HL-60/S4 (cell line): ENCODE measurements around the gene PHOSPHO1.

Source experiments
- in situ Hi-C: fragments of 300-500 bp; cut with MboI; formaldehyde crosslinking; loops from 2 replicates; pipeline ENCODE4 v1.14.3; 2022; ENCODE audit warnings: low sequenced_read_pairs

PHOSPHO1 gene

DNA sequence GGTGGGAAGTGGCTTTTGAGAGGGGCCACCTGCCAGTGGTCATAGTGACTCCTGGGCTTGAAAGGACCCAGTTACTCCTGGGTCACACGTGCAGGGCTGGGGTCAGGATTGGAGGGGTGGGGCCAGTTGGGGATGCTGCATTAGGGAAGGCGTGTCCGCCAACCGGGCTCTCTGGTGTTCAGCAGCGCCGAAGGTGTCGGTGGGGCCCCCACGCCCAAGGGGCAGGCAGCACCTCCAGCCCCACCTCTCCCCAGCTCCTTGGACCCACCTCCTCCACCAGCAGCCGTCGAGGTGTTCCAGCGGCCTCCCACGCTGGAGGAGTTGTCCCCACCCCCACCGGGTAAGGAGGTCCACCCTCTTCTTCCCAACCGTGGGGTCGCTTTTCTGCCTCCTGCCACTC, 10.6 kb downstream of the PHOSPHO1 start:
- in situ Hi-C loops = no loop called here

GRCh38 chr17:49218941-49219913, 11.4 kb downstream of the PHOSPHO1 start:
- in situ Hi-C loops = no loop called here

GRCh38 chr17:49217651-49218413, 12.8 kb downstream of the PHOSPHO1 start:
- in situ Hi-C loops = no loop called here

DNA sequence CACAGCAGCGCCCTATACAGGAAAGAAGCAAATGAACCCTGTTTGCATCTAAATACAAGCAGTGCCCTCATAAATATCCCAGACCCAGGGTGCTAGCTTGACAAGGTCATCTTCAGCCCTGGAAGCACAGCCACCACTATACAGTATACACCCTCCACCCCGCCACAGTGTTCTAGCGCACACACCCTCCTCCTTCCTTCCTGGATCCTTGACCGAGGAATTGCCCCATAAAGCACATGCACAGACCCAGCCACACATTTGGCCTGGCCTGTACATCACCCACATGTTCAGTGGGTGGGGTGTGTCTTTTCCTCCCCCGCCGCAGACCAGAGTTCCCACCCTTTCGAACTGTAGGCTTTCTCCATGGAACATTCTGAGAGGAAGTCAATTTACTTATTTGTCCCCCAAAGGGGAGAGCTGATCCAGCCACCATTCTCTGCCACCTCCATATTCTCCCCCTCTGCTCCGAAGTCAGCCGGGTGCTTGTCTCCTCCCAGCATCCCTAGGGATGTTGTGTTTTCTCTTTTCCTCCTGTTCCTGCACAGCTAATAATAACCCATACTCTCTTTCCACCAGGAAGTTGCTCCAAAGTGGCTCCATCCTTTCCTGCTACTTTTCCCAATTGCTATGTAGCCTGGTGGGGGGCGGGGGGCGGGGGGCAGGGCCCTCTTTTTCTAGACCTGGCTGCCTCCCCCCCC, 13.5 kb downstream of the PHOSPHO1 start:
- in situ Hi-C loops = no loop called here

- in situ Hi-C loops = no loop called here
Measured at GRCh38 chr17:49216482-49216881, 14.1 kb downstream of the PHOSPHO1 start.

GRCh38 chr17:49214676-49215360, 15.8 kb downstream of the PHOSPHO1 start:
- in situ Hi-C loops = no loop called here

DNA sequence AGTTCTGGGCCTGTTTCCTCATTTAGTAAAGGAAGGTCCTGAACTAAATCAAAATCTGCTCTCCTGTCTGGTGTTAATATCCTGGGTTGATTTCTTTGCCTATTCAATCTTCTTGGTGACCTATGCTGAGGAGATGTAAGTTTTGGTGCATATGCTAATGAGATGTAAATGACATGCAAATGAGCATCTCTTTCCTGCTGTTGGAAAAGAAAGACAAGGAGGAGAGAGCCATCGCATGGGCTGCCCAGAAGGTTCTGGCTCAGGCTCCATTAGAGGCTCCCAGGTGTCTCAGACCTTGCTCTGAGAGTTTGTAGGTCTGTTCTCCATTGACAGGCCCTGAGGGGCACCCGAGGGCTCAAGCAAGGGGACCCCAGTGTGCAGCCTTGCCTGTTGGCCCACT, 16.7 kb downstream of the PHOSPHO1 start:
- in situ Hi-C loops = no loop called here

- in situ Hi-C loops = no loop called here
Measured at GRCh38 chr17:49213399-49213798, 17.2 kb downstream of the PHOSPHO1 start.

DNA sequence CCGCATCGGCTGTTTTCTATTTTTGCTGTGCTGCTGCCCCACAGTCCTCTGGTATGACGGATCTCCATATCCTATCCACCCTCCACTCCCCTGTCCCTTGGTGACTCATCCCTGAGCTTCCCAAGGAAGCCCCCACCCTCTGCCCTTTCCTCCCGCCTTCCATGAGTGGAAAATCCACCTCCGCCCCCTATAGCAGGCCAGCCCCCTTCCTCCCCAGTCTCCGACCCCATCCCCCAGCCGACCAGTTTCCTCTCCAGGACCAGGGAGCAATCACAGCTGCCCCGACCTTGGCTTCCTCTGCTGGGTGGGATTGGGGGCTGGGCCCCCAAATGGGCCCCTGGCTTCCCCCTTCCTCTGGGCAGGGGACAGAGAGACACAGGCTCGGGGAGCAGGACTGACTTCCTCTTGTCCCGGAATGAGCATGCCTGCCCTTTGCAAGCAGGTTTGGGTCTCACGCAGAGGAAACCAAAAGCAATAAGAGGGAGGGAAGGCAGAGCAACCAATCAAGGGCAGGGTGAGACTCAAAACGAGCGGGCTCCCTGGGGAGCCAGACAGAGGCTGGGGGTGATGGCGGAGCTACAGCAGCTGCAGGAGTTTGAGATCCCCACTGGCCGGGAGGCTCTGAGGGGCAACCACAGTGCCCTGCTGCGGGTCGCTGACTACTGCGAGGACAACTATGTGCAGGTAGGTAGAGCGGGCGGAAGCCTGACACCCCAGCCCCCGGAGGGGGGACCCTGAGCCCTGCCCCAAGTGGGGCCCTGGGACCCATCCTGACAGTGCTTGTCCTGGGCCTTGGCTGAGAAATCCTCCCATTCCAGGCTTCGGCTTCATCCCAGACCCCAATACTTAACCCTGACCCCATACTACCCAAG, 20.2 kb downstream of the PHOSPHO1 start, which contains the start of the genes ABI3 and GNGT2:
Gene ABI3, plus strand, starts transcription at position 550 of the 872 bp plus-strand sequence. Its CDS starts 18 bp downstream, at position 568.
Gene GNGT2, minus strand, starts transcription at position 417 of the 872 bp plus-strand sequence. CDS start 3,152 bp downstream, outside the sequence.
- in situ Hi-C loops = no loop called here

DNA sequence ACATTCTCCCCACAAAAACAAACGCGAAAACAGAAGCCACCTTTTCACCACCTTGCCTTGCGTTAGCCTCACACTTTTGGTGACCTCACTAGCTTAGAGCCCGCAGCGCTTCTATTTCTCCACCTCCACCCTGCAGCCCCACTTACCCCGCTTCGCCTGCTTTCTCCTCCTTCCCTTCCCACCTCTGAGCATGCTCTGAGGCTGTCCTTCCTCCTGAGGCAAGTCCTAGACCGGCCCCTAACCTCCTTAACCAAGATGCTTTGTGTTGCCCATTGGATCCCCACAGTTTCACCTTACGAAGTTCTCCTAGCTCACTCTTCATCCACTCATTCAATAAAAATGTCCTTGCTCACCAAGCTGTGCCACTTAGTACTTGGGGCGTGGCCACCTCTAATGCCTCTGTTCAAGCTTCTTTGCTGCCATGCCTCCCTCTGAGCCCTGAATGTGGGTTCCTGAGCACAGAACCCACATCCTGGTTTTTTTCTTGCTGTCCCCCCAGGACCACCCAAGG, 21.5 kb downstream of the PHOSPHO1 start:
- in situ Hi-C loops = no loop called here

GRCh38 chr17:49204516-49204915, 26.1 kb downstream of the PHOSPHO1 start:
- in situ Hi-C loops = no loop called here

DNA sequence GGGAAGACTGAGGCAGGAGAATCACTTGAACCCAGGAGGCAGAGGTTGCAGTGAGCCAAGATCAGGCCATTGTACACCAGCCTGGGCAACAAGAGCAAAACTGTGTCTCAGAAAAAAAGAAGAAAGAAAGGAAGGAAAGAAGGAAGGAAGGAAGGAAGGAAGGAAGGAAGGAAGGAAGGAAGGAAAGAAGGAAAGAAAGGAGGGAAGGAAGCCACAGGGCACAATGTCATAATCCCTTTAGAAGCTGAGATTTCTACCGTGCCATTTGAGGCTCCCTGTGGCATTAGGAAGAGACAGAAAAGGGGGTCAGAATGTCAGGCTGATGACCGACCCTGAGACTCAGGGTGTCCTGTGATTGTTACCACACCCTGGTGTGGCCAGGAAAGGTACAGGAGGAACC, 26.8 kb downstream of the PHOSPHO1 start:
- in situ Hi-C loops = no loop called here

- in situ Hi-C loops = no loop called here
Measured at GRCh38 chr17:49201481-49201927, 29.1 kb downstream of the PHOSPHO1 start.

- in situ Hi-C loops = no loop called here
Measured at GRCh38 chr17:49200423-49201083, 30.0 kb downstream of the PHOSPHO1 start.

DNA sequence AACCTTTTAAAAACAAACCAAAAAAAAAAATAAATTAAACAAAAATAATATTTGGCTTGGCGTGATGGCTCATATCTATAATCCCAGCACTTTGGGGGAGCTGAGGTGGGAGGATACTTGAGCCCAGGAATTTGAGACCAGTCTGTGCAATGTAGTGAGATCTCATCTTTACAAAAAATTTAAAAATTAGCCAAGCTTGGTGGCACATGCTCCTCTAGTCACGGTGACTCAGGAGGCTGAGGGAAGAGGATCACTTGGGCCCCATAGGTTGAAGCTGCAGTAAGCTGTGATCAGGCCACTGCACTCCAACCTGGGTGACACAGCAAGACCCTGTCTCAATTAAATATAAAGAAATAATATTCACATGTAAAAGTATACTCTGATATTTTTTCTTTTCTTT, 32.4 kb downstream of the PHOSPHO1 start:
- in situ Hi-C loops = no loop called here

DNA sequence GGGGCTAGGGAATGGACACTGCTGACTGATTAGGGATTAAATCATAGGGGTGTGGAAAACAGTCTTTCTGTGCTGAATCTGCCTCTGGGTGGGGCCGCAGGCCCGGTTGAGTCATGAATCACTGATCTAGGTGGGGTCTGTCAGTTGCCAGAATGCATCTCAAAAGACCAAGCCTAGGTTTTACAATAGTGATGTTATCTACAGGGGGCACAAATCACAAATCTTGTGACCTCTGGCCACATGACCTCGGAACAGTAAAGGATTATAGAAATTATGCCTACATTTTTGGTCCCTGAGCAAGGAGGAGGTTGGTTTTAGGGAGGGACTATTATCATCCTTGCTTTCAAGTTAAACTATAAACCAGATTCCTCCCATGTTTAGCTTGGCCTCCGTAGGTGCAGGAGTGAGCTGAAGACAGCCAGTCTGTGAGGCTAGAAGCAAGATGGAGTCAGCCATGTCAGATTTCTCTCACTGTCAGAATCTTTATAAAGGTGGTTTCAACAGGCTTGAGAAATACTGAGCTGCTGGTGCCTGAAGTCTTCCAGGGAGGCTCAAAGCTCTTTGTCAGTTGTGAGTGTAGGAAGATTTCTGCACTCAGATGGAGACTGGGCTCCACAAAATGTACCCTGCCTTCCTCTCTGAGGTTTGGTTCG, 33.1 kb downstream of the PHOSPHO1 start:
- in situ Hi-C loops = no loop called here

DNA sequence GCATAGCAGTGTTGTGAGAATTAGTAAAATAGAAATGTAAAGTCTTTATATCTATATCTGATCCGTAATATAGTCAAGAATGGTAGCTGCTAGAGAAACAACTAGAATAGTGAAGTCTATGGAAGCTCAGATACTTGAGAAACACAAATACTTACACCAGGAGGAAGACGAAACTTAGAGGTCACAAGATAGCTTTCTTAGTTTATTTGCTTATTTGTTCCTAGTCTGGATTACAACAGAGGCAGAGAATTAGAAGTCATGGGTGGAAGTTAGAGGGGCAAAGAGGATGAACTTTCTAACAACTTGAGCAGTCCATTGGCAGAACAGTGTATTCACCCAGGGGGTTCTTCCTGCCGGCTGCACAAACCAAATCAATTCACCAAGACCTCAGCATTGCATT, 34.1 kb downstream of the PHOSPHO1 start:
- in situ Hi-C loops = no loop called here

- in situ Hi-C loops = no loop called here
Measured at GRCh38 chr17:49195751-49196150, 34.8 kb downstream of the PHOSPHO1 start.
